NCI-H524 (cell line): ENCODE data around the gene BAD.
A peak's percentile ranks its signal among the peaks of the same experiment; 100 is the strongest.

ENCODE experiments used
- DNase-seq, 2 experiments: peaks; one replicate each; lab custom pipeline; 2025; lab: John Stamatoyannopoulos, UW

The BAD gene

DNA sequence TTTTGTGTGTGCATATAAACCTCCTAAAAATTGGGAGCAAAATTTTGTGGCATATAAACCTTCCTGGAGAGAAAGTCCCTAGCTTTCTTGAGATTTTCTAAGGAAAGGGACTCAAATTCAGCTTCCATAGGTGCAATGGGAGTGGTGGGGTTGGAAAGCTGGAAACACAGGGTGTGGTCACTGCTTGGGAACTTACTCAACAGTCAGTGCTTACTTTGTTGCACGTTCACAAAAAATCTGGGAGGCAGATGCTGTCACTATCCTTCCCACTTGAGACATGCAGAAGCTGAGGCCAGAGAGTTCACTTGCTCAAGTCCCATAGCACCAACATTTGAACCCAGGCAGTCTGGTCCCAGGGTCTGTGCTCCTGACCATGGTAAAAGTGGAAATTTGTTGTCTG lies 11.8 kb upstream of the BAD start:
- no peak for DNase-seq

DNA sequence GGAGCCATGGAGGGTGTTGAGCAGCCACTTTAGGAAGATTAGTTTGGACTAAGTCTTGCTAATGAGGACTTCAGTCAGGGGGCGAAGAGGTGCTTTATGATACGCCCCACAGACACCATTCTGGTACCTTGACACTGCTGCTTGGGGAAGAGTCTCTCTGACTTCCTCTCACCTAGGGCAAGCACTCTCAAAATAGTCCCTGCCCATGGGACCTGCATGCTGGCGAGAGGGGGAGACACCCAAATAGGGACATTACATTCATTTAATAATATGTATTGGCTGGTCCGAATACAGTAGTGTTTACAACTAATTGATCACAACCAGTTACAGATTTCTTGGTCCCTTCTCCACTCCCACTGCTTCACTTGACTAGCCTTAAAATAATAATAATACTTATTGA lies 11.3 kb upstream of the BAD start:
- DNase-seq = no peak

DNA sequence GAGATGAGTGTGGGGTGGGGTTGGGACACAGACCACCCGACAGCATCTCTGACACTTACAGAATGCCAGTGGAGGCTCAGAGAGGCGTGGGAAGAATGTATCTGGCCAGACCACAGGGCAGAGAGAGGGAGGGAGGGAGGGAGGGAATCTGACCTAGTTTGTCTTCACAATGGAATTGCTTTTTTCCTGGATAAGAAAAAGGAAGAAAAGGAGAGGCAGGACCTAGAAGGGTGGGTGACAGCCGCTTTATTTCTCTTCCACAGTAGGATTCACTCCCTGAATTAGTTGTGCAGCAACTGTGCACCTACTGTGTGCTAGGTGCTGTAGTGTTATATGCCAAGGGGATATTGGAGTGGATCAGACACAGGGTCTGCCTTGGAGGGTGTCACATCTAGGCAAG lies 10.3 kb upstream of the BAD start:
- DNase-seq = no peak

DNA sequence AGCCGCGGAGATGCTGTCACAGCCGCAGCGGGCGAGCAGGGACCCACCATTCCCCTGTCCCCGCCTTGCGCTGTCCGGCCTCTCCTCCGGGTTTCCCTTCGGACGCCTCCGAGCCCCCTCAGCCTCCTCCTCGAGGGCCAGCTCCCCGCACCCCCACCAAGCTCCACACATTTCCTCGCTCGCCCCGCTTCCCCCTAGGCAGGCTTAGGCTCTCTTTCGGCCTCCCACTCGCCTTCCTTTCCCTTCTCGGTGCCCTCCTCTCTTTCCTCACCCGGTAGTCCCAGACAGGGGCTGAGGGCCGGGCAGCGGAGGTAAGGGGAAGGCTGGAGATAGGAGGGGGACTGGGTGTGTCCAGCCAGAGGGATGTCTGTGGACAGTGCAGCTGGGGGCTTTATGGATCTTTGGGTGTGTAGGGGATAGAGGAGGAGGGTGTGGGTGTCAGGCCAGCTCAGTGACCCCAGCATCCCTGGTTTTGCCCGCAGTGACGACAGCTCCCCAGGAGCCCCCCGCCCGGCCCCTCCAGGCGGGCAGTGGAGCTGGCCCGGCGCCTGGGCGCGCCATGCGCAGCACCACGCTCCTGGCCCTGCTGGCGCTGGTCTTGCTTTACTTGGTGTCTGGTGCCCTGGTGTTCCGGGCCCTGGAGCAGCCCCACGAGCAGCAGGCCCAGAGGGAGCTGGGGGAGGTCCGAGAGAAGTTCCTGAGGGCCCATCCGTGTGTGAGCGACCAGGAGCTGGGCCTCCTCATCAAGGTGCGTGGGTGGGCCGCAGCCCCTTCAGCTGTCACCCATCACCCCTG lies 8.2 kb upstream of the BAD start:
- no peak for DNase-seq

DNA sequence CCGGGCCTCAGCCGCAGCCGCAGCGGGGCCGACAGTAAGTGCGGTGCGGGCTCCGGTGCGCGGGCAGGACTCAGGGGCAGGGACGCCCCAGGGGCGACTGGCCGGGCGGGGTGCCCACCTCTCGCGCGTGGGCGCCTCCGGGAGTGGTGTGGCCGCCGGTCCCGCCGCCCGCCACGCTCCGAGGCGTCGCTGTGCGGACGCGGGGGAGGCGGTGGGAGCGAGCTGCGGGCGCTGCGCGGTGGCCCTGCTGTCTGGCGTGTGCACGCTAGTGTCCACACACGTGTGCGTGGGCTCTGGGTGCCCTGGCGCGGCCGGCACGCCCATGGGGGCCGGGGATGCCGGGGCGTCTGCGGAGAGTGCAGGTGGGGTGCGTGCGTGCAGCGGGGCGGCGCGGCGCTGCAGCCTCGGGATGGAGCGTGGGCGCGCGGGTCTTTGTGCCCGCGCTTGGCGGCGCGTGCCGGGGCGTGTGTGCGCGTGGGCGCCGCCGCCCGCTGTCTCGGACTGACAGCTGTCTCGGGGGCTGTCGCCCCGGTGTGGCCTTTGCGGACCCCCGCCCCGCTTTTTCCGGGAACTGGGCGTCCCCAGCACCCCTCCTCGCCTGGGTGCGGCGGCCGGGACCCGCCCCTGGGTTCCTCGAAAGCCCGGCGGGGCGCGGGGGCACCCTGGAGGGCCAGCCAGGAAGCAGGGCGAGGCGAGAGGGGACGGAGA lies 7.4 kb upstream of the BAD start:
- no peak for DNase-seq

DNA sequence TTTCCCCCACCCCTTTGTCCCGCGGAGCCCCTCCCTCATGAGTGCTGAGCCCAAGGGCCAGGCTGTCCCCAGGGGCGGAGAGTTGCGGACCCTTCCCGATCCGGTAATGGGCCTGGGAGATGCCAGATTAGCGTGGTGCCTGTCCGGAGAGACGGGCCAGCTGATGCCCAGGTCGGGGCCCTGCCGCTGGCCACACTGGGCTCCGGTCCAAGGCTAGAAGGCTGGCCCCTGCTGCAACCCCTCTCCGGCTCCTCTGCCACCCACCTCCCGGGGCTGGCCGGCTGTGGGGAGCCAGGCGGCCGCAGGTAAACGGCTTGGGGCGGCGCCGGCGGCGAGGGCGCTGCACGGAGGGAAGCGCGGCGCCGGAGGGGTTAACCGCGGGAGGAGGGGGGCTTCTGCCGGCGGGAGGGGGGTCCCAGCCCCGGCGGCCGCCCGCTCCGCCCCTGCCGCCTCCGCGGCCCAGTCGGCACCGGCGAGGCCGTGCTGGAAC lies 6.8 kb upstream of the BAD start, which contains the start of gene KCNK4:
Gene KCNK4, plus strand, starts transcription at position 41 of the 490 bp plus-strand sequence. CDS start 1,717 bp downstream, outside the sequence.
- no peak for DNase-seq

DNA sequence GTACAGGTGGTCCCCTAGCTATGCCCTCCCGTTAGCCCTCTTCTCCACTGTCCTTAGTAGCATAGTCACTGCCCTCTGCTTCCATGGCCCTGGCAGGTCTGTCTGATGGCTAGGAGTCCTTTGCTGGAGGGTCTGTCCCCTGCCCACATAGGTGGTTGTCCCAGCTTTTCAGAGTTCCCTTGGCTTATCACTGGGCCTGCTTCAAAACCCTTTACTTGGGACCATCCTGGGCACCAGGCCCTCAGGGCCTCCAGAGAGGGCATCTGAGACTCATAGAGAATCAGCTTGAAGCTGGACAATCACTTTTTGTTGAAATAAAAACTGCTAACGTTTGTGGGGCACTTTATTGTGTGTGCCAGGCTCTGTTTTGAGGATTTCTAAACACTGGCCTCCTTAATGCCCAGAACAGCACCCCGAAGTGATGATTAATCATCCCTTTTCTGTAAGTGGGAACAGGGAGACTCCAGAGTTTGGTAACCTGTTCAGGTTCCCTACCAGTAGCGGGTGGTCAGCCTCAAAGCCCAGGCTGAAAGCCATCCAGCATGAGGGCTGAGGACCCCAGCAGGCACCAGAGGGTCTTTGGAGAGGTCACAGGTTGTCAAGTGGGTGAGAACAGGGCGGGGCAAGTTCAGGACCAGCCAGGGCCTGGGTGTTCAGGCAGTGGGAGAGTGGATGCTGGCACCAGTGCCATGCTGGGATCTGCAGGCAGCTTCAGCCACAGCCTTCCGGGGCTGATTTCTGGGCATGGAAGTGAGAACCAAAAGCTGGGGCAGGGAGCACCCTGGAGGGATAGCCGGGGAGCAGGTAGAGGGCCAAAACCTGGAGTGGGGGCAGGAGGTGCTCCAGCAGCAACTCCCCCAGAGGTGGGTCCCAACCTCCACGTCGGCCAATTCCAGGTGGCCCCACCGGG lies 6.1 kb upstream of the BAD start:
- no peak for DNase-seq

DNA sequence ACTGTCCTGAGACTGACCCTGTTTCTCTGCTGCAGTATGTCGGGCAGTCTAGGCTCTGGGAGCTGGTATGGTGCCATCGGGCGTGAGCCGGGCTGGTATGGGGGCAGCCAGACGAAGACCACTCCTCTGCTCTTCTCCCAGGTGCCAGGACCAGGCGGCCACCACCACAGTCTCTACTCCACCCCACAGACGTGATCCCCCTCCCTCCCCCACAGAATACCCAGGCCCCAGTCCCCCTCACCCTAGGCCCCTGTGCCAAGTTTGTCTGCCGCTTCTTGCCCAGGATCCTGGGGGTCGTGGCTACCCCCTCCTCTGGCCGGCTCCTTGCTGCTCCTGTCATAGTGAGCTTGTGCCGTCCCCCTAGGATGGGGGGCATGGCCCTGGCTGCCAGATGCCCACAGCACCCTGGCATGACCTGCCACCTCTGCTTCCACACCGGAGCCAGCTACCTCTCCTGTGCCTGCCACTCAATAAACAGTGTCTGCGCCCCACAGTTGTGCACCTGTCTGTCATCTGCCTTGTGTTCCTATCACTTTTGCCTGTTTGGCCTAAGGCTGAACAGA lies 4.6 kb upstream of the BAD start:
- DNase-seq = no peak

DNA sequence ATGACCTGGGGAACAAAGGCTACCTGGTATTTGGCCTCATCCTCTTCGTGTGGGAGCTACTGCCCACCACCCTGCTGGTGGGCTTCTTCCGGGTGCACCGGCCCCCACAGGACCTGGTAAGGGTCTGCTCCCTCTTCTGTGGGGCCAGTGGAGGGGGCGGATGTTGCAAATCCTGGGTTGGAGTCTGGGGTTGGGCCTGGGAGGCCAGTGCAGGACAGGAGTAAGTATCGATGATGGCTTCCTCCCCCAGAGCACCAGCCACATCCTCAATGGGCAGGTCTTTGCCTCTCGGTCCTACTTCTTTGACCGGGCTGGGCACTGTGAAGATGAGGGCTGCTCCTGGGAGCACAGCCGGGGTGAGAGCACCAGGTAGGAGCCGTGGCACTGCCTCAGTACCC lies 3.9 kb upstream of the BAD start:
- no peak for DNase-seq

DNA sequence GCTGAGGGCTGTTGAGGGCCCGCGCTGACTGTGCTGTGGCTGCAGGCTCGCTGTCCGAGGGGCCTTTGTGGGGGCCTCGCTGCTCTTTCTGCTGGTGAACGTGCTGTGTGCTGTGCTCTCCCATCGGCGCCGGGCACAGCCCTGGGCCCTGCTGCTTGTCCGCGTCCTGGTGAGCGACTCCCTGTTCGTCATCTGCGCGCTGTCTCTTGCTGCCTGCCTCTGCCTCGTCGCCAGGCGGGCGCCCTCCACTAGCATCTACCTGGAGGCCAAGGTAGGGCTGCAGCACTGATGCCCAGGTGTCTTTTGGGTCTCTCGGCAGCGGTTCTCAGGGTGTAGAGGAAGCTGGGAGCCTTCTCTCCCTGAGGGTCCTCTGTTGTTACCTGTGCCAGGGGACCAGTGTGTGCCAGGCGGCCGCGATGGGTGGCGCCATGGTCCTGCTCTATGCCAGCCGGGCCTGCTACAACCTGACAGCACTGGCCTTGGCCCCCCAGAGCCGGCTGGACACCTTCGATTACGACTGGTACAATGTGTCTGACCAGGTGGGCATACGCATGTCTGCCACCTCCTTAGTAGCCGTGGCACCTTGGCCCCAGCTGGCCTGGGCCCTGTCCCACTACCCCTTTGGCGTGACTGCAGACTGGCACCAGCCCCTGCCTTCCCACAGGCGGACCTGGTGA lies 3.3 kb upstream of the BAD start:
- no peak for DNase-seq

DNA sequence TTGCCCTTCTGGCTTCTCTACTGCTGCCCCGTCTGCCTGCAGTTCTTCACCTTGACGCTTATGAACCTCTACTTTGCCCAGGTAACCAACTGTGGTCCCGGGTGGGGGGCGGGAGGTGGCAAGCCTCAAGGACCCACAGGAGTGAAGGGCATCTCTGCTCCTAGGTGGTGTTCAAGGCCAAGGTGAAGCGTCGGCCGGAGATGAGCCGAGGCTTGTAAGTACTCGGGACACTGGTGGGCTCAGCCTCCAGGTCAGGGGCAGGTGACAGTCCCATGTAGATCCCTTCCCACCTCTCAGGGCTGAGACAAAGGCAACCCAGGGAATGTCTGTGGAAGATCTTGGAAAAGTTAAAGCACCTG lies 2.3 kb upstream of the BAD start:
- no peak for DNase-seq

DNA sequence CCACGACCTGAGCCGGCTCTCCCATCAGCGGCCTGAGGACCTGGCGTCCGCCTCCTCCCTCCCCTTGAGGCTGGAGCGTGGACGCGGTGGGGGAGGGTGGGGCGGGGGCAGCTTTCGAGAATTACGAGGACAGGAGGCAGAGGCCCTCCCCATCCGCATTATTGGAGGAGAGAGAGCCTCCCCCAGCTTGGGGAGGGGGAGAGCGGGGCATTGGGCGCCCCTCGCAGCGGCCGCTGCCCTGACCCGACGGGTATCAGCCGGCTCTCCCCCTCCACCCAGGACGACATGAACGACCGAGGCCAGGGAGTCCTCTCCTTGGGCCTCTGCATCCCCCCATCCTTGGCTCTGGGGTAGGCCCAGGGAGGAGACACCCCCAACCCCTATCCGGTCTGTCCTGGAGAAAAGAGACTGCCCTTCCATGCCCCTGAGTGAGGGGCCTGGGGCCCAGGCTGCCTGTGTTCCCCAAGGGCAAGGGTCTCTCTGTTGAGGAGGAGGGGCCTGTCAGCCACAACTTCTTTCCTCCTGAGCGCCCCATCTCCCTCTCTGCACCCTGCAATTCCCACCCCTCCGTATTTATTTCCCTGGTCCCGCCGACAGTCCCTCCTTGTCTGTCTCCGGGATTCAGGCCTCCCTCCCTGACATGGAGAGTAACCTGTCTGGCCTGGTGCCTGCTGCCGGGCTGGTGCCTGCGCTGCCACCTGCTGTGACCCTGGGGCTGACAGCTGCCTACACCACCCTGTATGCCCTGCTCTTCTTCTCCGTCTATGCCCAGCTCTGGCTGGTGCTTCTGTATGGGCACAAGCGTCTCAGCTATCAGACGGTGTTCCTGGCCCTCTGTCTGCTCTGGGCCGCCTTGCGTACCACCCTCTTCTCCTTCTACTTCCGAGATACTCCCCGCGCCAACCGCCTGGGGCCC lies 1.7 kb upstream of the BAD start:
- peak in 1 of 2 experiments; percentile 54 for DNase-seq

DNA sequence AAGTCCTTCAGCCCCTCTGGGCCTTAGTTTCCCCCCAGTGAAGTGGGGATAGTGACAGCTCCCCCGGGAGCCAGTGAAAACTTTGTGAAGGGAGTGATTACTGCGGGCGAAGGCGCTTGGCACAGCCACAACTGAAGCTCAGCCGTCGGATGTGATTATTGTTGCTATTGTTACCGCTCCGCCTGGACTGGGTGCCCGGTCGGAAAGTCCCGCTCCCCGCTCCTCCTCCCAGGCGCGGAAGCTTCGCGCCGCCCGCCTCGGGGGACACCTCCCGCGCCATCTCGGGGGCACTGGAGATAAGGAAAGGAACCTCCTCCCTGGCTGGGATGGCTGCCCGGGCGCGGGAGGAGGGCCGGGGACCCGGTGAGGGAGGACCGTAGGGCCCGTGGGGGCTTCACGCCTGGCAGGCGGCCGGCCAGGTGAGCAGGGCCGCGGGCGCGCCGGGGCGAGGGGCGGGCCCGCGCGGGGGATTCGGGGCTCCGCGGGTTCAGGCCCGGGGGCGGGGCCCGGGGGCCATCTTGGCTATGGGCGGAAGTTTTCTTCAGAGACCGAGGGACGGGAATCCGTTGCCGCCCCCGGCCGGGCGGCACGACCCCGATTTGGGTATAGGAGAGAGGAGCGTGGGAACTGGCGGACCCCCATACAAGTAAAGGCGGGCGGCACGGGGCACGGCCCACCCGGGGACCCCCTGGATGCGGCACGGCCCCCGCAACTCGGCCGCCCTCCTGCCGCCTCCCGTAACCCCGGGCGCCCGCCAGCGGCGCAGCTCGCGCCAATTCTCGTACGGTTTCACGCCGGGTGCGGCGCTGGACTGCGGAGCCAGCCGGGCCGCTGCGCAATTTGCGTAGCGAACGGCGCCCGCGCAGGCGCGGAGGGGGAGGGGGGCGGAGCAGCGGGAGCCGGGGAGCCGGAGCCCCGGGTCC lies 758 bp upstream of the BAD start, which contains the start of gene GPR137:
Gene GPR137, plus strand, starts transcription at position 887 of the 923 bp plus-strand sequence. CDS start 677 bp downstream, outside the sequence.
- DNase-seq = peak; percentile 48 to 74

DNA sequence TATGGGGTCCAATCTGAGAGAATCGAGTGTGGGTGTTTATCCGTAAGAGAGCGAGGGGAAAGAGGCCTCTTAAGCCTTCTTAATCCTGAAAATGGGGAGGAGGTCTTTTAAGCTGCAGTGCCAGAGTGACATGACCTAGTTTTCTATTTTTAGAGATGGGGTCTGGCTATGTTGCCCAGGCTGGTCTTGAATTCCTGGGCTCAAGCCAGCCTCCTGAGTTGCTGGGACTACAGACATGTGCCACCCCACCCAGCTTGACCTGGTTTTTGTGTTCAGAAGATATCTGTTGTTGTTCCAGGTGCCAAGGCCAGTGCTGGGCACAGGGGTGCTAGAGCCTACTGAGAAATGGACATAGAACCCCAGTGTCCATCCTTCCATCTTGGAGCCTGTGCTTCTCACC lies 1.4 kb downstream of the BAD start:
- no peak for DNase-seq

DNA sequence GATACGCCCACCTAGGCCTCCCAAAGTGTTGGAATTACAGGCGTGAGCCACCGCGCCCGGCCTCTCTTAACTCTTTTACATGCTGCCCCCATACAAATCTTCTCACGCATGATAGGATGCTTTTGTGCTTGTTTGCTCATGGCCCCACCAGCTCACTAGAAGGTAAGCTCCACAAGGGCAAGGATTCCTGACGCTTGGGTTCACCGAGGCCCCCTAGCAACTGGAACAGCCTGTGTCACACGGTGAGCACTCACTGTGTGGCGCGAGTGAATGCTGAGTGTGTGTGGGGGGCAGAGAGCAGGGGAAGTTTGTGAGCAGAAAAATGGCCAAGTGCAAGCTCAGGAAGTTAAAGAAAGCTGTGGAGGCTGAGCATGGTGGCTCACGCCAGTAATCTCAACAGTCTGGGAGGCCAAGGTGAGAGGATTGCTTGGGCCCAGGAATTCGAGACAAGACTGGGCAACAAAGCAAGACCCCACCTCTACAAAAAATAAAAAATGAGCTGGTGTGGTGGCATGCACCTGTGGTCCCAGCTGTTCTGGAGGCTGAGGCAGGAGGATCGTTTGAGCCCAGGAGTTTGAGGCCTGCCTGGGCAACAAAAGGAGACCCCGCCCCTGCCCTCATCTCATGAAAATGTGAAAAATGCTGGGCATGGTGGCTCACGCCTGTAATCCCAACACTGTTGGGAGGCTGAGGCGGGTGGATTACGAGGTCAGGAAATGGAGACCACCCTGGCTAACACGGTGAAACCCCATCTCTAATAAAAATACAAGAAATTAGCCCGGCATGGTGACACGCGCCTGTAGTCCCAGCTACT lies 2.3 kb downstream of the BAD start:
- no peak for DNase-seq

DNA sequence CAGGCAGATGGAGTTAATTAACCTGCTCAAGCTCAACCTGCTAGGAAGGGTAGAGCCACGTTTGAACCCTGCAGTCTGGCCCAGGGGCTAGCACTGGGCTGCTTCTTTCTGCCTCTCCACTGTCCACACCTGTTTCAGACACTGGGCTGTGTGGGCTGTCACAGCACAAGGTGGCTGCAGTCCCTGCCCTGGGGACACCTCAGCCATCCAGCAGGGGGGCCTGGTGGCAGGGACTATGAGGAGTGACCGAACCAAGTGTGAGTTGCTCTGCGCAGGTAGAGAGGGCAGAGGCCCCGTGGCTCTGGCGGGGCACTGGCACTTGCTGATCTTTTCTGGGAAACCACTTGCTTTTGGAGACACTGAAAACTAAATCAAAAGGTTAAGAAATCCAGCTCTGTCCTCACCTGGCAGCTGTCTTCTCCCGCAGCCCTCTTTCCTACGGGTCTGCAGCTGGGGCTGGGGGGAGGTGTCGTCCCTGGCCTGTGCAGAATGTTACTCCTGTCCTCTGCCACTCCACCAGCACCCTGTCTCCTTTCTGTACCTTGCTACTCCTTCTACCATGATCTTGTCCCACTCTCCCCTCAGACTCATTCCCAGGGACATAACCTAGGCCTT lies 5.8 kb downstream of the BAD start:
- no peak for DNase-seq

DNA sequence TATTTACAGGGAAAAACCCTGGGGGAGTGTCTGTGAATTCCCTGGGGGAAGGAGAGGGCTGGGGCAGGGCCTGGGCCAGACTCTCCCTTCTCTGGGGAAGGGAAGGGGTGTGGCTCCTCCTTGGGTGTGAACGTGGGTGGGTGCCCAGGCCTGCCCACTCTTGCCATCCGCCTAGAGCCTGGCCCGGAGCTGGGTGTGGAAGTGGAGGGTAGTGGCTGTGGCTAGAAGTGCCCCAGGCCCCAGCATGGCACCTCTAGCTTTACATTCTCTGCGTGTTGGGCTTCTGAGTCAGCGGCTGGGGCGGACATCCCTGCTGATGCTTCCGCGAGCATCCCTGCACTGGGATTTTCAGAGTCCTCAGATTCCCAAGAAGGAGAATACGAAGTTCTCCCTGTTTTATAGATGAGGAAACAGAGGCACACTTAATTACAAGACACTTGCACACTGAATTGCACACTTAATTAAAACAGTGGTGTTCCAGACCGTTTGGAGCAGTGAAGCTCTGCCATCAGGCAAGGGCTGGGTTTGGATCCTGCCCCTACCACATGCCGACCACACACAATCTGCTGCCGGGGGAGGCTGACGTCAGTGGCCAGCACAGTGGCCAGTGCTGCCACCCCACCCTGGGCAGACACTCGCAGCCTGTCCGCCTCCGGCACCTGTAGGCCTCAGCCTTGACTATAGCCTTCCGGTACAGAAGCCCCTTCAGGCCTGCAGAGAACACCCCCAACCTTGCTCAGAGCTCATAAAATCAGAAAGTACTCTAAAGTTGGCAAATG lies 7.6 kb downstream of the BAD start:
- DNase-seq = no peak
